Mesangial cell (primary cell): Measurements from ENCODE around the gene NEFH. TPM values are rescaled to one million over a fixed set of nuclear protein-coding genes. Genes with fewer than 3 reads are reported as not detected.

Source experiments
- total RNA-seq: library from RNA; depleted of rRNA; stranded (reverse); fragments of >200 nt; gene quantifications from 2 replicates; pipeline ENCODE4 v1.2.3, GENCODE V29; 2015

NEFH gene, protein sequence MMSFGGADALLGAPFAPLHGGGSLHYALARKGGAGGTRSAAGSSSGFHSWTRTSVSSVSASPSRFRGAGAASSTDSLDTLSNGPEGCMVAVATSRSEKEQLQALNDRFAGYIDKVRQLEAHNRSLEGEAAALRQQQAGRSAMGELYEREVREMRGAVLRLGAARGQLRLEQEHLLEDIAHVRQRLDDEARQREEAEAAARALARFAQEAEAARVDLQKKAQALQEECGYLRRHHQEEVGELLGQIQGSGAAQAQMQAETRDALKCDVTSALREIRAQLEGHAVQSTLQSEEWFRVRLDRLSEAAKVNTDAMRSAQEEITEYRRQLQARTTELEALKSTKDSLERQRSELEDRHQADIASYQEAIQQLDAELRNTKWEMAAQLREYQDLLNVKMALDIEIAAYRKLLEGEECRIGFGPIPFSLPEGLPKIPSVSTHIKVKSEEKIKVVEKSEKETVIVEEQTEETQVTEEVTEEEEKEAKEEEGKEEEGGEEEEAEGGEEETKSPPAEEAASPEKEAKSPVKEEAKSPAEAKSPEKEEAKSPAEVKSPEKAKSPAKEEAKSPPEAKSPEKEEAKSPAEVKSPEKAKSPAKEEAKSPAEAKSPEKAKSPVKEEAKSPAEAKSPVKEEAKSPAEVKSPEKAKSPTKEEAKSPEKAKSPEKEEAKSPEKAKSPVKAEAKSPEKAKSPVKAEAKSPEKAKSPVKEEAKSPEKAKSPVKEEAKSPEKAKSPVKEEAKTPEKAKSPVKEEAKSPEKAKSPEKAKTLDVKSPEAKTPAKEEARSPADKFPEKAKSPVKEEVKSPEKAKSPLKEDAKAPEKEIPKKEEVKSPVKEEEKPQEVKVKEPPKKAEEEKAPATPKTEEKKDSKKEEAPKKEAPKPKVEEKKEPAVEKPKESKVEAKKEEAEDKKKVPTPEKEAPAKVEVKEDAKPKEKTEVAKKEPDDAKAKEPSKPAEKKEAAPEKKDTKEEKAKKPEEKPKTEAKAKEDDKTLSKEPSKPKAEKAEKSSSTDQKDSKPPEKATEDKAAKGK
- total RNA-seq, result 1.0 and 2.0 TPM in 2 replicates

GRCh38 chr22:29479417-29480261, at the start of gene NEFH:
NEFH (plus strand) TSS chr22:29480218; CDS start chr22:29480263, 45 bp downstream.

DNA sequence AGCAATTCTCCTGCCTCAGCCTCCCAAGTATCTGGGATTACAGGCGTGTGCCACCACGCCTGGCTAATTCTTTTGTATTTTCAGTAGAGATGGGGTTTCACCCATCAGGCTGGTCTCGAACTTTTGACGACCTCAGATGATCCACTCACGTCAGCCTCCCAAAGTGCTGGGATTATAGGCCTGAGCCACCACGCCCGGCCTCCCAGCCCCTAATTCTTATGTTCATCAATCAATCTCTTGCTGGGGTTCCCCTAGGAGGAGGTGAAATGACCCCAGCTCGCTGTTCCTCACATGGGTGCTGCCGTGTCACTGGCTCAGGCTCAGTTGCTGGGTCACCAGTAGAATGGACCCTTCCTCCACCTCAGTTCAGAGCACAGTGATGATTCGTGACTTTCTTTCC, 41.7 kb upstream of the NEFH start, which contains the start of gene RFPL1:
Gene RFPL1 (plus strand): TSS at position 301 of the 400 bp plus-strand sequence.

Other genes with a start within 250 kb of the NEFH start
- 19.4 and 36.9 TPM in 2 replicates for gene RHBDD3, start 212.2 kb upstream of the NEFH start, total RNA-seq
- 211 and 240 TPM in 2 replicates for gene EWSR1, start 211.9 kb upstream of the NEFH start, total RNA-seq
- 27.4 and 43.7 TPM in 2 replicates for gene GAS2L1, start 173.6 kb upstream of the NEFH start, total RNA-seq
- 0.13 TPM in 1 of 2 replicates, not detected in the other for gene RASL10A, start 164.5 kb upstream of the NEFH start, total RNA-seq
- 55.3 and 90.3 TPM in 2 replicates for gene AP1B1, start 91.6 kb upstream of the NEFH start, total RNA-seq
- gene RFPL1, start 41.6 kb upstream of the NEFH start, total RNA-seq, result not detected in 2 replicates
- 53.9 and 54.1 TPM in 2 replicates for gene THOC5, start 73.5 kb downstream of the NEFH start, total RNA-seq
- 80.5 and 140 TPM in 2 replicates for gene NIPSNAP1, start 100.9 kb downstream of the NEFH start, total RNA-seq
- gene NF2, start 123.4 kb downstream of the NEFH start, total RNA-seq, result 107 and 135 TPM in 2 replicates
- under 0.01 TPM in 1 of 2 replicates, not detected in the other for gene CABP7, start 239.8 kb downstream of the NEFH start, total RNA-seq